GM20431 (cell line): ENCODE measurements around the gene NOTUM.
"Not testable (repeated sequence)": the region's sequence is repeated elsewhere in the genome, so short reads cannot be mapped to it uniquely, and the experiment has no call there.

Source experiments
- in situ Hi-C: fragments of 300-500 bp; cut with MseI, MboI; formaldehyde crosslinking; loops from one replicate; pipeline ENCODE4 v1.15.0; 2020; ENCODE audit warnings: low sequenced_read_pairs; ENCODE audit not compliant: unreplicated experiment

The NOTUM gene

DNA sequence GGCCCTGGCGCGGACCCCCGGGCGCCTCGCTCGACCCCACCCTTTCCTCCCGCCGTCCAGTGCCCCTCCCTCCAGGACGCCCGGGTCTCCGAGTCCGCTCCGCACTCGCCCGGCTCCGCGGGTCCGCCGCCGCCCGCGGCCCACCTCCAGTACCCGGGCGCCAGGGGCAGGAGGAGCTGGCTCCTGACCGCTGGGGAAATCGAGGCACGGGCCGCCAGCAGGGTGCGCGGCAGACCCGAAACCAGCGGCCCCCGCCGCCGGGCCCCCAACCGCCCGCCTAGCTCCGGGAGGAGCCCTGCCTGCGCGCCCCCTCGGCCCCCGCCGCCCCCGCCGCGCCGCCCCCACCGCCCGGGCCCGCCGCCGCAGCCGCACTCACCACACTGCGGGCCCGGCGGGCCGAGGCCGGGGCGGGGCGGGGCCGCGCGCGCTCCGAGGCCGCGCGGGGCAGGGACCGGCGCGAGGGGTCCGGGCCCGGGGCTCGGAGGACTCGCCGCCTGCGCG, 33.8 kb downstream of the NOTUM start:
- in situ Hi-C loops, result no loop called here

DNA sequence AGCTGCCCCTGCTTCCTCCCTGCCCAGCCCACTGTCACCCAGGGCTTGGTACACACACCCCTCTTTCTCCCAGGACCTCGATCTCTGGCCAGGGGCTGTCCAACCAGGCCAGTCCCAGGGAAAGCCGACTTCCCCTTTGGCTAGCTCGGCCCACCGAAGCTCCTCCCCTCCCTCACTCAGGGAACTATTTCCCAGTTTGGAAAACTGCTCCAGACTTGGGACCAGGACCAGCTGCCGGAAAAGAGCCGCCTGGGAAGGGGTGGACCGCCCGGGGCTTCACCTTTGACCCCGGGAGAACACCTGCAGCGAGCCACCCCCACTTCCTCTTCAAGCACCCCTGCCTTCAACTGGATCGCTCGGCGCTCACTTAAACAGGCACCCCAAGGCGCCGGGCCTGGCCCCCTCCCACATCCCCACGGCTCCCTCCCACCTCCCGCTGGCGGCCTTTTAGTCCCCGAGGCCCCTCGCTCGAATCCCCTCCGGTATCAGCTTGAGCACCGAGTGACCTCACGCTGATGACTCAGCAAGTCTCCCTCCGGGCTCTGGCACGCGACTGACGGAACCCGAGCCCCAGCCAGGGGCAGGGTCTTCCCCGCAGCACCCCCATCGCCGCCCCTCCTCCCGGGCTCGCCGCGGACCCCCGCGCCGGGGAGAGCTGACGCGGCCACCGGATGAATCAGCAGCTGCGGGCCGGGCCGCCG, 34.4 kb downstream of the NOTUM start:
- in situ Hi-C loops, result no loop called here

DNA sequence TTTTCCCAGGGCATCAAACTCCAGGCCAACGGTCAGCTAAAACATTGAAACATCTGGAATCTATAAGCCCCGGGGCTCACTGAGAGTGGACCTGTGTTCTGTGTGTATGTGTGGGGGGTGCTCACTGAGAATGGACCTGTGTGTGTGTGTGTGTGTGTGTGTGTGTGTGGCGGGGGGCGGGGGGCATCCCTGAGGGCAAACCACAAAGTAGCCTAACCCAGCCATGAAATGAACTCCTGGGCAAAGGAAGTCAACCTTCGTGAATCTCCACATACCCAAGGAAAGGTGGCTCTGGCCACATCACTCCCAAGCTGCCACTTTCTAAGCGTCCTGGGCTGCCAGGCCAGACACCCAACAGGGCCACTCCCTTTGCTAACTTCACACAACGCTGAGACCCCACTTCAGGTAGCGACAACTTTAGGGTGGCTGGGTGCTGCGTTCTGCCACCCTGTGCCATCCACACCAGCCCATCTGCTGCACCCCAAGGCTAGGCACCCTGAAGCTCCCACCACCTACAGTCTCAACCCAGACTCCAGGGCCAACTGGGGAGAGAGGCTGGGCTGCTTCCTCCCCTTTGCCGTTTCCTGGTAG, 35.0 kb downstream of the NOTUM start:
- in situ Hi-C loops, result no loop called here

DNA sequence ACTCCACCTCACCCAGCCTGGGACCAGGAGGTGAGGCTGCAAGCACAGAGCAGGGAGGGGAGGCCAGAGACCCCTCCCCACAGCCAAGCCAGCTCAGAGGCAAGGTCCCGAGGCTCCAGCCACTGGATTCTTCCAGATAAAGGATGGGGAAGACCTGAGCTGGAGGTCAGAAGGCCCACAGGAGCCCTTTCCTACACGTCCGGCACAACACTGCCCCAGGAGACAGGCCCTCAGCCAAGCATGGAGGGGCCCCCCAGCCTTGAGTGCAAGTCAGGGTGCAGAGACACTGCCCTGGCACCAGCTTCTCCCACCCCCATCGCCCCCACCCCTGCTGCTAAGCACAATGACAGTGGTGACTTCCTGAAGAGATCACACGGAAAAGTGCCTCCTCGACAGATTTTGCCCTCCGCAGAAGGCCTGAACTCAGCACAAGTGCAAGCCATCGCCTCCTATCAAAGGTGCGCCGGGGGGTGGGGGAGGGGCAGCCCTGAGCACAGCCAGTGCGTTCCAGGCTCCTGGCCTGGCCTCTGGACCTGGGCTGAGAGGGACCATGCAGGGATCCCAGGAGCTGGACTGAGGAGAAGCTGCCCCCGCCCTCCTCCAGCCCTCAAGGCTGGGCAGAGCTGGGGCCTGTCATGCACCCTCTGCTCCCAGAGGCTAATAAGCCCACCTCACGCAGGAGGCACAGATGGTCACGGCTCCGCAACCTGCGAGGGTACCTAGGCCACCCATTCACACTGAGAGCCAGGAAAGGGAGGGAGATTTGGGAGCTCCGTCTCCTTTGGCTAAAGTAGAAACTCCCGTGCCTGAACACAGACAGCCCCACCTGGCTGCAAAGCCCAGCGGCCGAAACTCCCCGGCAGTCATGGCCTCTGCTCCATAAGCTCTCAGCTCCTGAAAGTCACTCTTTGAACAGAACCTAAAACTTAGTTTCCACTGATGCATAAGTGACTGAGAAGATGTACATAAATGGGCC, 36.1 kb downstream of the NOTUM start:
- in situ Hi-C loops, result no loop called here

DNA sequence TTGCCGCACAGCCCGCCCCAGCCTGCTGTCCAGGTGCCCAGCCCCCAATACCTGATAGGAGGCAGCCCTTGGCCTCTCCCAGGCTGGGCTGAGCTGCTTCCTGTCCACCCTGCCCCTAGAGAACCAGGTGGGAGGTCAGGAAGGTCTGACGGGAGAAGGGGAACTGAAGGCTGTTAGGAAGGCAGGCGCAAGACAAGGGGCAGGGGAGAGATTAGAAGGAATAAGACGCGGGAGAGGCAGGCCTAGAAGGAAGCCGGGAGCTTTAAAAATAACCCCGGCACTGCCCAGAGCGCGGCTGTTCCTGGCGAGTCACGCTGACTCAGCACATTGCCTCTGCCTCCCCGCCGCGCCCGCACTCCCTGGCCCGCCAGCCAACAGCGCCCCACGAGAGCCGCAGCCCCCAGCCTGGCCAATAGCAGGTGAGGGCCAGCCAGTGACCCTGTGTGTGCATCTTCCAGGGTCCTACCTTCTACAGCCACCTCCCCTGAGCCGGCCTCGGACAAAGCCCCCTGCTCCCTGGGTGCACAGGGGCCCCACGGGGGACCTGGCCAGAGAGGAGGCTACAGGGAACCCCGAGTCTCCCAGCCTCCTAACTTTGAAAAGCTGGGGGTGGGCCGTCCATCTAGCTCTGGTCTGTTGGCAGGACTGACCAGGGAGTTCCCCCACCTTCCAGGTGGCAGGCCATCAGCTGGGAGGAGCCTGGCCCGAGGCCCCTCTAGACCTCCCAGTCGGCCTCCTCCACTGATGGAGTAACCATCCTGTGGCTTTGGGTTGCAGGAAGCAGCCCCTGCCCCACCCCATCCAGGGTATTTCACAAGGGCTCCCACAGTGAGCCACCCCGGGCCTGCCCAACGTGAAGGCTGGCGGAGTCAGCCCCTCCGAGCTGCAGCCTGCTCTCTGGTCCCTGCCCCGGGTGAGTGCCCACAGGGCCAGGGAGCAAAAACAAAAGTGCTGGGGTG, 37.4 kb downstream of the NOTUM start:
- in situ Hi-C loops, result no loop called here

DNA sequence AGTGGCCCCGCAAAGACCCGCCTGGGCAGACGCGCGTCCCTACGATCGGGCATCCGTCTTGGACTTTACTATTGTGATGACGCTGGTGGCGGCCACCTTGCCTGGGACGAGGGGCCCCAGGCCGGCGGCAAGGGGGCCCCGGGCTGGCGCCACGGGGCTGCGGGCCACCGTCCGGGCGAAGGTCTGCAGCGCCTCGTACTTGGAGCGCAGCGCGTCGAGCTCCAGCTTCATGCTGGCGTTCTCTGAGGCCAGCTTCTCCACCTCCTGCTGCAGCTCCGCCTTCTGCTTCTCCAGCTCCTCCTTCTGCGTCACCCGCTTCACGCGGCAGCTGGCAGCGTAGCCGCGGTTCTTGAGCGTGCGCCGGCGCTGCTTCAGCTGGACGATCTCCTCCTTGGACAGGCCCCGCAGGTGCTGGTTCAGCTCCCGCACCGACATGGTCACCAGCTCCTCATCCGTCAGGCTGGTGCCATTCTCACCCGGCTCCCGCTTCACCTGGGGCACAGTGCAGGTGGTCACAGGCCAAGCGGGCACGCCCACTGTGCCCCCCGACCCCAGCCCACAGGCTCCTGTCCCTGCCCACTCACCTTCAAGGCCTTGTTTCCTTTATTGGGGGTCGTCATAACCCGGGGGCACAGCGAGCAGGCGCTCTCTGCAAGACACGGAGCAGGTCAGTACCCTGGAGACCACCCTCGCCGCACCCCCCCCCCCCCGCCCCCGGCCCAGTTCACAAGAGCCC, 38.3 kb downstream of the NOTUM start:
- in situ Hi-C loops, result no loop called here

DNA sequence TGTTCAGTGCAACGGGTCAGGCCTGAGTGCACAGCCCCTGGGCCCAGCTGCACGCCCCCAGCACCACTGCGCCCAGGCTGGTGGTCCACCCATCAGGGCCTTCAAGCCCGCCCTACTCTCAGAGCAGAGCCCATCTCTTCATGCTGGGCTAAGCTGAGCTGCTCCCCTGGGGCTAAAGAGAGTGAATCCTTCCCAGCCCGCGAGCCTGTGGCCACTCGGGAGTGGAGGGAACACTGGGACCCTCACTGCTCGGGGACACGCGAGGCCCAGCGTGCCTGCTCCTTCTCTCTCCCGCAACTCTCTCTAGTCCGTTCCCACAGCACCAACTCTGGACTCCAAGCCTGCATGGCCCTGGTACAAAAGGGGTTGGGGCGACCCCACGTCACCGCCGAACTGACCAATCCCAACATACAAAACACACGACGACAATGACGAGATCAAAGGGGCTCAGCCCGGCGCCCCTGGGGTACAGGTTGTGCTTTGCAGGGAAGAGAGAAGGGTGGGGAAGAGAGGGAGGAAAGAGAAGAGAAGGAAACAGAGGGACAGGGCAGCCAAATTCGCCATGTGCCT, 38.9 kb downstream of the NOTUM start:
- in situ Hi-C loops, result no loop called here

DNA sequence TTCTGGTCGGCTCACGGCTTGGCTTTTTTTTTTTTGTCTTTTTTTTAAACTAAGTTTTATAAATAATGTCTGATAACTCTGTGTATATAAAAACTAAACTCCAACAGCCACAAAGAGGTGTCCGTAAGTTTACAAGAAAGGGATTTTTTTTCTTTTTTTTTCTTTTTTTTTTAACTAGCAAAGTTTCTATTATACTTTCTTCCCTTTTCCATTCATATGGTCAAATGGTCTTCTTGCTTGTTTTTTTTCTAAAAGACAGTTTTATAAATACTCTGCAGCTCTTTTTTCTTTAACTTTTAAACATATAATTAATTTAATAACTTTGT, 39.5 kb downstream of the NOTUM start:
- in situ Hi-C loops, result no loop called here

DNA sequence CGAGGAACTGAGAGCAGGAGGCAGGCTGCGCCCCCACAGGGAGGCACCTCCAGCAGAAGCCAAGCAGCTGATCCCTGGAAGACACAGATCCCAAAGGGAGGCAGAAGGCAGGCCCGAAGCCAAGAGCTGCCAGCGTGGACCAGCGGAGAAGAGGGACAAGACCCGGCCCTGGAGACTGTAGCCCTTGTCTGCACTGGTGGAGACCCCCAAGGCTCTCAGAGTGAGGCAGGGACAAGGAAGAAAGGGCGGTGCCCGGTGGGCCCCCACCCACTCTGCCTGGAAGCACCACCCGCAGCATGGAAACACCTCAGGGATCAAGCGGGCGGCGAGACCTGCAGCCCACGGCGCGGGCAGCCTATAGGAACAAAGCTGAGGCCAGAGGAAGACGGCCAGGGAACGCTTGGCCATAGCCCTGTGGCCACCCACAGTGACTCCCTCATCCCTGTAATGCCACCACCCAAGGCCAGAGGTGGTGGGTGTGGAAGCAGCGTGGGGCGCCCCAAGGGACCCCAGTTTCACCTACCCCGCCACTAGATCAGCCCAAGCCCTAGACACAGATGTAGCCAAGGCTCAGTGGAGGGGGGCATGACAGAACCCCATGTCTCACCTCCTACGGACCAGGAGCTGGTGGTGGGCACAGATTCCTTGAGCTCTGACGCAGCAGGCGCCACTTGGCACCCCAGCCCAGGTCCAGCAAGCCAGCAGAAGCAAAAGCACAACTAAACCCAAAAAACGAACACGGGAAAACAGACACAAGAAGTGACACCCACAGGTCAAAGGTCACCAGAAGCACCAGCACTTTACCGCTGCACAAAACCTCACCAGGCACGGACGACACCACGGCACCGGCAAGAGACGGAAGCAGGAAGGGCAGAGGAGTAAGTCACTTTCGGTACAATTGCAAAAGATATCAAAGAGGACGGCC, 40.1 kb downstream of the NOTUM start:
- in situ Hi-C loops, result no loop called here

DNA sequence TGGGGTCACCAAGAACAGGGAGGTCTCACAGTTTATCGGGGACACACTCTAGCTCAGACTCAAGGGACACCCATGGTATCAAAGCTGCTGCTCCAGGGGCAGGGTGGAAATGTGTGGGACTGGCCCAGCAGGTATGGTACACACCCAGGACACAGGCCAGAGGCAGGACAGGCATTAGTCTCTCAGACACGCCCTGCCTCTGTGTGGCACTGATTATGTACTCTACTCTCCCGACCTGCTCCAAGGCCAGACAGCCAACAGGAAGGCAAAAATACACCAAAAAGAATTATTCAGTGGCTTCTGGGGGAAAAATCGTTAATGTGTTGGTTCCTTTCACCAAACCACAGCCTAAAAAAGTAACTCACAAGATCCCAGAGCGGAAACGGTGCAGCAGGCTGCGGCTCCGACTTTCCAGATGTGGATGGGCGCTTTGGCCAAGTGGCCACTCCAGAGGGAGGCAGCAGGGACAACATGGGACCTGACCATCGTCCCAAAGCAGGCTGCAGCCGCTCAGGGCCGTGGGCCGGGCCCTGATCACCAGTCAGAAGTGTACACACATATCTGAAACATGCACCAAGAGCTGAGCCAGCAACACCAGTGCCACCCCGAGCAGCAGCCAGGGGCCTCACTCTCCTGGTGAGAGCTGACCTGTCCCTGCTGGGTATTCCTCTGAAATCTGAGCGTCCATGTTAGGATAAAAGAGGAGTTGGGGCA, 42.0 kb downstream of the NOTUM start:
- in situ Hi-C loops, result no loop called here

DNA sequence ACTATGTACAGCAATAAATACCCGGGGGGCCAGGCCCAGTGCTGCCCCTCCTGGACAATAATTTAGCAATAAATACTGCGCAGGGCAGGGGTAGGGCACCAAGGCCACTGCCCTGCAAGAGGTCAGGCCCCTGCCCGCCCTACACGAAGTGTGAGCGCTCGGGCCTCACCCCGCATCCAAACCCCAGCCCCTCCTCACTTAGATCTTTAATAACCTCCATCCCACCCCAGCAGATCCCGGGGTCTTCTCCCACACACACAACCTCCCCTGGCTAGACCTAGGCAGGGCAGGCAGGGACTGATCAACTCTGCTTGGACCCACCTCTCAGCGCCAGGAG, 42.7 kb downstream of the NOTUM start:
- in situ Hi-C loops, result not testable (repeated sequence)

DNA sequence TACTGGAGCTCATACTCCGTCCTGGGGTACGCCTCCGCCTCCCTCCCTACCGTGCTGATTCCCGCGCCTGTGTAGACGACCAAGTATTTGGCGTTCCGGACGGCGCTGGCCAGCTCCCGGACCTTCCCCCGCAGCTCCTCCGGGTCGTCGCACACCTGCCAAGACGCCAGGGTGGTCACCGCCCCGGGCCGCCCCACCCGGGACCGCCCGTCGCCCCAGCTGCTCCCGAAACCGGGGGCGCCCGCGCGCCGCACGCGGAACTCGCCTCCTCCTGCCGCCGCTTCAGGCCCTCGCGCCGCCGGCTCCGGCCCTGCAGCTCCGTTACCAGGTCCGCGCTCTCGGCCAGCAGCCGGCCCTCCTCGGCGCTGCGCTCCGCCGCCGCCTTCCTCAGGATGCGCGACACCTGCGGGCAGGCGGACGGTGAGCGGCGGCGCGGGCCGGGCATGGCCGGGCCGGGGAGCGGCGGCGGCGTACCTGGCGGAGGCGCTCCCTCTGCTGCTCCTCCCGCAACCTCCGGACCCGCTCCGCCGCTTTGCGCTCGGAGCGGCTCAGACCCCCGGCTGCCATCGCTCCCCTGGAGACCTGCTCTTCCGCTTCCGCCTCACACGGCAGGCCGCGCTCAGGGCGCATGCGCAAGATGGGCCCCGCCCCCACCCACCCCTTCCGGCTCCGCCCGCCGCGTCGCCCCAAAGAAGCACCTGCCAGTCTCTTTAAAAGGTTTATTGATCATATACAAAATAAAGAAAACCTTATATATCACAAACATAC, 43.2 kb downstream of the NOTUM start, which contains the start of gene SIRT7:
Gene SIRT7 (minus strand): TSS at position 612 of the 768 bp plus-strand sequence. CDS start 45 bp downstream, at position 567.
- in situ Hi-C loops, result no loop called here

DNA sequence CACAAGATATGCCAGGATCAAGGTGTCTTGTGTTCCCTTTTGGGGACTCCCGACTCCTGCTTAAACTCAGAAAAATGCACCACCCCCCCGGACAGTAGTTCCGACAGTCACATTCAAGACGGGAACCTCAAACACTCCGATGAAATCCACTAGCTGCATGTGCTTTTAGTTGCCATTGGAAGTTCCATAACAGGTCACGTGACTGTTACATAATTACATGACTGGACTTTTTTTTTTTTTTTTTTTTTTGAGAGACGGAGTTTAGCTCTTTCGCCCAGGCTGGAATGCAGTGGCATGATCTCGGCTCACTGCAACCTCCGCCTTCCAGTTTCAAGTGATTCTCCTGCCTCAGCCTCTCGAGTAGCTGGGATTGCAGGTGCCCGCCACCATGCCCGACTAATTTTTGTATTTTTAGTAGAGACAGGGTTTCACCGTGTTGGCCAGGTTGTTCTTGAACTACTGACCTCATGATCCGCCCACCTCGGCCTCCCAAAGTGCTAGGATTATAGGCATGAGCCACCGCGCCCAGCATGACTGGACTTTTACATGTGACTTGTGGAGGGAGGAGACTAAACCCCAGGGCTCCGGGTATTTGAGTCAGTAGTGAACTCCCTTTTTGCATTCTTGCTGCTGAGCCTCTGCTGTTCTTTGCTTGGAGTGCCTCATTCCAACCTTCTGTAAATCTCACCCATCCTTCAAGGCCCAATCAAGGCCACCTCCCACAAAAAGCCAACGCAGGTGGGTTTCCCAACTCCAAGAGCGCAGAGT, 44.6 kb downstream of the NOTUM start:
- in situ Hi-C loops, result no loop called here

DNA sequence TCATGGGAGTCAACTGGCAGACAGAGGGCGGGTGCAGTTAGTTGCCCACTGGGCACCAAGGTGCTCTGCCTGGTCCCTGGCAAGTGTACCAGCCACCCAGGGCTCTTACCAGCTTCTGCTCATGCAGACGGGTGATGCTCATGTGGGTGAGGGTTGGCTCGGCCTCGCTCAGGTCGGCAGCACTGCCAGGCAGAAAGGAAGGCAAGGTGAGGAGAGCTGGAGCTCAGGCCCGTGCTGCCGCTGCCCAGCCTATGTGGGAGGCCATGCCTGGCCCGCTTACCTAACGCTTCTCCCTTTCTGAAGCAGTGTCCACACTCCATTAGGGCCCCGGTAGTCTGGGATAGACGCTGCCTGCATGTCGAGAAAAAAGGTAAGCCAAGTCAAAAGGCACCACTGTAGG, 45.7 kb downstream of the NOTUM start:
- in situ Hi-C loops, result no loop called here

DNA sequence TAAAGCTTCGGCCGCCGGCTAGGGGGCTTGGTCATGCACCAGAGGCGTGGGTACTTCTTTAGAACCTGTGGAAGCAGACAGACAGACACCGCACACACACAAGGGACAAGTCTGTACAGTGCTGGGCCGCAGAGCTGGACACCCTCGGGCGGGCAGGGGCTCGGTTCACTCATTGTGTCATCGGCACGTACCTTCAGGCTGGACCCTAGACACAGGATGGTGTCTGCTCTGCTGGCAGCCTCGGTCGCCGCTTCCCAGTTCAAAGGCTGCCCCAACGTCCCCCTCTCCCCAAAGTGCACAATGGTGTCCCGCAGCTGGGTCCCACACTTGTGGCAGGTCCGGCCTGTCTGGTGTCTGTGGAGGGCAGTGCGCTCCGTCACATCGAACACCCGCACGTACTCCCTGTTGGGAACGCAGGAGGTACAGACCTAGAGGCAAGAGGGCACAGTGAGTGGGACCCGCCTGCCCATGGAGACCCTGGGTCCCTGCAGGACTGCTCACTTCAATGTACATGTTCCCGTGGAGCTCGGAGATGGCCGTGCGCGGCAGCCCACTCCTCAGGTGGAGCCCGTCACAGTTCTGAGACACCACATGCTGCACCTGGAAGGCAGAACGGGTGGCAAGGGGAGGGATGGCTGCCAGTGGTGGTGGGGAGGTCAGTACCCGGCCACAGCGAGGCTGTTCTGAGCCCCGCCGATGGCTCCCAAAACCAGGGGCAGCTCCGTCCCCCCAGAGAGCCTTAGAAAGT, 46.7 kb downstream of the NOTUM start:
- in situ Hi-C loops, result no loop called here
